ENCODE results near the gene NCBP3.

GRCh38 chr17:3800362-3801271 is 45.4 kb downstream of the NCBP3 start, which contains the start of gene ITGAE:
- TF ChIP-seq ZNF416 (tag by site-specific recombination; IDR thresholded peaks at IDR 0.05) = no peak
- no peak for TF ChIP-seq SP2 (tag by site-specific recombination; IDR thresholded peaks at IDR 0.05)
- no peak for TF ChIP-seq ZNF394 (tag by site-specific recombination; IDR thresholded peaks at IDR 0.05; ENCODE audit: borderline replicate concordance)
- no peak for TF ChIP-seq ZNF274 (IDR thresholded peaks at IDR 0.05; ENCODE audit: low read length)
- TF ChIP-seq ZNF274 (tag by site-specific recombination; IDR thresholded peaks at IDR 0.05; ENCODE audit: borderline replicate concordance) = no peak
- TF ChIP-seq ZNF548 (tag by site-specific recombination; IDR thresholded peaks at IDR 0.05) = no peak
- no peak for TF ChIP-seq CTCF (tag by site-specific recombination; IDR thresholded peaks at IDR 0.05)

Data from HEK293 (cell line).